Measurements from ENCODE around the gene PRKCZ.

Gene PRKCZ

GRCh38 chr1:2041887-2042286, 8.3 kb upstream of the PRKCZ start:
- no peak for TF ChIP-seq CTCF (conservative IDR thresholded peaks at IDR 0.05; ENCODE audit: low read depth, low read length)
- DNase-seq (ENCODE audit: low read depth) = no peak
- no peak overlapping the region for H3K4me3 ChIP-seq (ENCODE audit: low read depth, low read length)

GRCh38 chr1:2042830-2043773, 7.1 kb upstream of the PRKCZ start:
- H3K4me3 ChIP-seq (ENCODE audit: low read depth, low read length) = no peak overlapping the region
- TF ChIP-seq CTCF (conservative IDR thresholded peaks at IDR 0.05; ENCODE audit: low read depth, low read length) = no peak
- no peak for DNase-seq (ENCODE audit: low read depth)

GRCh38 chr1:2043886-2044285, 6.3 kb upstream of the PRKCZ start:
- no peak for DNase-seq (ENCODE audit: low read depth)
- no peak for TF ChIP-seq CTCF (conservative IDR thresholded peaks at IDR 0.05; ENCODE audit: low read depth, low read length)
- H3K4me3 ChIP-seq (ENCODE audit: low read depth, low read length) = no peak overlapping the region

GRCh38 chr1:2044510-2045319, 5.5 kb upstream of the PRKCZ start:
- TF ChIP-seq CTCF (conservative IDR thresholded peaks at IDR 0.05; ENCODE audit: low read depth, low read length) = peak; percentile 55
- no peak overlapping the region for H3K4me3 ChIP-seq (ENCODE audit: low read depth, low read length)
- peak; percentile 29 for DNase-seq (ENCODE audit: low read depth)

- DNase-seq (ENCODE audit: low read depth) = peak; percentile 8
- no peak overlapping the region for H3K4me3 ChIP-seq (ENCODE audit: low read depth, low read length)
- no peak for TF ChIP-seq CTCF (conservative IDR thresholded peaks at IDR 0.05; ENCODE audit: low read depth, low read length)
These were observed 4.6 kb upstream of the PRKCZ start for GRCh38 chr1:2045468-2046173.

GRCh38 chr1:2046174-2046917, 3.9 kb upstream of the PRKCZ start:
- TF ChIP-seq CTCF (conservative IDR thresholded peaks at IDR 0.05; ENCODE audit: low read depth, low read length) = peak; percentile 78
- peak; percentile 31 for DNase-seq (ENCODE audit: low read depth)
- H3K4me3 ChIP-seq (ENCODE audit: low read depth, low read length) = no peak overlapping the region

All from choroid plexus epithelial cell (primary cell).